HL-60 (cell line): ENCODE results near the gene PSMF1.

Source experiments
- GABPA ChIP-seq: IDR thresholded peaks from 2 replicates; pipeline ENCODE4 v1.6.1; 2012; ENCODE audit warnings: low read depth
- POLR2AphosphoS5 ChIP-seq: IDR thresholded peaks from 2 replicates; pipeline ENCODE4 v1.6.1; 2012; ENCODE audit warnings: low read depth
- TF ChIP-seq, protein P1 (sequence below): IDR thresholded peaks from one replicate; pipeline ENCODE4 v1.5.1; 2011; ENCODE audit warnings: low read length, control low read depth, inconsistent platforms; ENCODE audit not compliant: insufficient read depth
- TF ChIP-seq, protein P2 (sequence below): IDR thresholded peaks from 2 replicates; pipeline ENCODE4 v1.6.1; 2012; ENCODE audit warnings: low read depth; ENCODE audit not compliant: insufficient replicate concordance

DNA sequence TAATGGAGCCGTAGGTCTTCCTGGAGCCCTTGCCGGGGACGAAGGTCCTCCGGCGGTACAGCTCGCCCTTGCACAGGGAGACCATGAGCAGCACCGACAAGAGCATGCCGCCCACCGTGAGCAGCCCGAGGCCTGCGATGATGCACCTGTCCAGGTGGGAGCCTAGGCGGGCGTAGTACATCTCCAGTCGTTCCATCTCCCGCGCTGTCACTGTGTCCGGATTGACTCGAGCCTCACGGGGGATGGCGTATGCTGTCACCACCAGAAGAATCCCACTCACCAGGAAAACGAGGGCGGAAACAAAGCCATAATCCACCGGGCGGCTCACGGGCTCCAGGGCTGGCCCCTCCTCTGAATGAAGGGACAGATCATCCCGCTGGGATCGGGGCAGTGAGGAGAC, 62.5 kb downstream of the PSMF1 start:
- TF ChIP-seq GABPA, result no peak
- TF ChIP-seq, protein P1, sequence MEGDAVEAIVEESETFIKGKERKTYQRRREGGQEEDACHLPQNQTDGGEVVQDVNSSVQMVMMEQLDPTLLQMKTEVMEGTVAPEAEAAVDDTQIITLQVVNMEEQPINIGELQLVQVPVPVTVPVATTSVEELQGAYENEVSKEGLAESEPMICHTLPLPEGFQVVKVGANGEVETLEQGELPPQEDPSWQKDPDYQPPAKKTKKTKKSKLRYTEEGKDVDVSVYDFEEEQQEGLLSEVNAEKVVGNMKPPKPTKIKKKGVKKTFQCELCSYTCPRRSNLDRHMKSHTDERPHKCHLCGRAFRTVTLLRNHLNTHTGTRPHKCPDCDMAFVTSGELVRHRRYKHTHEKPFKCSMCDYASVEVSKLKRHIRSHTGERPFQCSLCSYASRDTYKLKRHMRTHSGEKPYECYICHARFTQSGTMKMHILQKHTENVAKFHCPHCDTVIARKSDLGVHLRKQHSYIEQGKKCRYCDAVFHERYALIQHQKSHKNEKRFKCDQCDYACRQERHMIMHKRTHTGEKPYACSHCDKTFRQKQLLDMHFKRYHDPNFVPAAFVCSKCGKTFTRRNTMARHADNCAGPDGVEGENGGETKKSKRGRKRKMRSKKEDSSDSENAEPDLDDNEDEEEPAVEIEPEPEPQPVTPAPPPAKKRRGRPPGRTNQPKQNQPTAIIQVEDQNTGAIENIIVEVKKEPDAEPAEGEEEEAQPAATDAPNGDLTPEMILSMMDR, result no peak
- no peak for TF ChIP-seq POLR2AphosphoS5
- TF ChIP-seq, protein P2, sequence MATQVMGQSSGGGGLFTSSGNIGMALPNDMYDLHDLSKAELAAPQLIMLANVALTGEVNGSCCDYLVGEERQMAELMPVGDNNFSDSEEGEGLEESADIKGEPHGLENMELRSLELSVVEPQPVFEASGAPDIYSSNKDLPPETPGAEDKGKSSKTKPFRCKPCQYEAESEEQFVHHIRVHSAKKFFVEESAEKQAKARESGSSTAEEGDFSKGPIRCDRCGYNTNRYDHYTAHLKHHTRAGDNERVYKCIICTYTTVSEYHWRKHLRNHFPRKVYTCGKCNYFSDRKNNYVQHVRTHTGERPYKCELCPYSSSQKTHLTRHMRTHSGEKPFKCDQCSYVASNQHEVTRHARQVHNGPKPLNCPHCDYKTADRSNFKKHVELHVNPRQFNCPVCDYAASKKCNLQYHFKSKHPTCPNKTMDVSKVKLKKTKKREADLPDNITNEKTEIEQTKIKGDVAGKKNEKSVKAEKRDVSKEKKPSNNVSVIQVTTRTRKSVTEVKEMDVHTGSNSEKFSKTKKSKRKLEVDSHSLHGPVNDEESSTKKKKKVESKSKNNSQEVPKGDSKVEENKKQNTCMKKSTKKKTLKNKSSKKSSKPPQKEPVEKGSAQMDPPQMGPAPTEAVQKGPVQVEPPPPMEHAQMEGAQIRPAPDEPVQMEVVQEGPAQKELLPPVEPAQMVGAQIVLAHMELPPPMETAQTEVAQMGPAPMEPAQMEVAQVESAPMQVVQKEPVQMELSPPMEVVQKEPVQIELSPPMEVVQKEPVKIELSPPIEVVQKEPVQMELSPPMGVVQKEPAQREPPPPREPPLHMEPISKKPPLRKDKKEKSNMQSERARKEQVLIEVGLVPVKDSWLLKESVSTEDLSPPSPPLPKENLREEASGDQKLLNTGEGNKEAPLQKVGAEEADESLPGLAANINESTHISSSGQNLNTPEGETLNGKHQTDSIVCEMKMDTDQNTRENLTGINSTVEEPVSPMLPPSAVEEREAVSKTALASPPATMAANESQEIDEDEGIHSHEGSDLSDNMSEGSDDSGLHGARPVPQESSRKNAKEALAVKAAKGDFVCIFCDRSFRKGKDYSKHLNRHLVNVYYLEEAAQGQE, result no peak
